Sigmoid colon (tissue), 7 donors: ENCODE measurements around the gene ZNF132. TPM values are rescaled to one million over a fixed set of nuclear protein-coding genes. Genes with fewer than 3 reads are reported as not detected.

Experiments
- DNase-seq: peaks from one replicate; pipeline ENCODE4 v3.0.0-alpha.2; 2019
- H3K27ac ChIP-seq, 4 donors: fragments of 200-600 bp; sonication (generic); one replicate each; pipeline ENCODE4 v1.5.1; 2016 to 2019; ENCODE audit warnings: mild to moderate bottlenecking in 1 of 4
- H3K27me3 ChIP-seq, 3 donors: fragments of 200-600 bp; sonication (generic); one replicate each; pipeline ENCODE4 v1.5.1; 2019; ENCODE audit warnings: mild to moderate bottlenecking in 1 of 3
- H3K36me3 ChIP-seq, 4 donors: fragments of 200-600 bp; sonication (generic); one replicate each; pipeline ENCODE4 v1.5.1; 2016 to 2019
- H3K4me1 ChIP-seq, 4 donors: fragments of 200-600 bp; sonication (generic); one replicate each; pipeline ENCODE4 v1.5.1; 2017 to 2019
- H3K4me3 ChIP-seq, 4 donors: fragments of 200-600 bp; sonication (generic); one replicate each; pipeline ENCODE4 v1.5.1; 2017 to 2019; ENCODE audit warnings: mild to moderate bottlenecking in 2 of 4, moderate library complexity in 1 of 4
- H3K9me3 ChIP-seq, 4 donors: fragments of 200-600 bp in 3 of 4; sonication (generic) in 3 of 4; one replicate each; pipeline versions ENCODE4 v1.5.1 to v1.6.1; 2013 to 2019
- EP300 ChIP-seq, 4 donors: sonication (generic); formaldehyde crosslinking; IDR thresholded peaks; one replicate each; pipeline ENCODE4 v1.6.1; 2017; ENCODE audit warnings: antibody characterized with exemption in 4 of 4
- POLR2A ChIP-seq, 2 donors: fragments of 450-650 bp; IDR thresholded peaks; one replicate each; pipeline ENCODE4 v1.6.1; 2016; ENCODE audit warnings: antibody characterized with exemption in 2 of 2, mild to moderate bottlenecking in 2 of 2, moderate library complexity in 2 of 2
- POLR2AphosphoS5 ChIP-seq, 4 donors: sonication (generic); formaldehyde crosslinking; IDR thresholded peaks; one replicate each; pipeline ENCODE4 v1.6.1; 2017; ENCODE audit warnings: antibody characterized with exemption in 4 of 4
- WGBS, 2 donors: extraction: QIAGEN DNeasy Blood & Tissue Kit; methylation state at CpG; one replicate each; pipeline ENCODE4 v1.1.7; 2013; 5-methylcytosine and 5-hydroxymethylcytosine counted together
- intact Hi-C: fragments of 100-400 bp; cut with DNase I; formaldehyde crosslinking; loops from one replicate; pipeline ENCODE4 v1.15.1; 2023
- polyA plus RNA-seq, 3 donors: library from polyadenylated mRNA; stranded (reverse); fragments of 200-250 nt; gene quantifications; one replicate each; pipeline ENCODE4 v1.2.3, GENCODE V29; 2013
- total RNA-seq, 4 donors: library from RNA; depleted of rRNA; stranded (reverse); fragments of >200 nt; gene quantifications; one replicate each; pipeline ENCODE4 v1.1.0, GENCODE V29; 2016
- TF ChIP-seq, protein P1 (sequence below), 4 experiments: fragments of 450-650 bp in 3 of 4; fragments of 200-600 bp in 1 of 4; IDR thresholded peaks; one replicate each; pipeline ENCODE4 v1.5.1; 2016 to 2019; ENCODE audit warnings: antibody characterized with exemption in 4 of 4, mild to moderate bottlenecking in 3 of 4, moderate library complexity in 2 of 4
- donor health status: healthy with polysubstance abuse.
- donor health status: Bipolar disorder and iron deficiency.
- donor health status: healthy.

The ZNF132 gene
- total and polyA plus RNA-seq, 7 donors: 0.60 to 12.2 (median 5.7) TPM; not detected in 1

DNA sequence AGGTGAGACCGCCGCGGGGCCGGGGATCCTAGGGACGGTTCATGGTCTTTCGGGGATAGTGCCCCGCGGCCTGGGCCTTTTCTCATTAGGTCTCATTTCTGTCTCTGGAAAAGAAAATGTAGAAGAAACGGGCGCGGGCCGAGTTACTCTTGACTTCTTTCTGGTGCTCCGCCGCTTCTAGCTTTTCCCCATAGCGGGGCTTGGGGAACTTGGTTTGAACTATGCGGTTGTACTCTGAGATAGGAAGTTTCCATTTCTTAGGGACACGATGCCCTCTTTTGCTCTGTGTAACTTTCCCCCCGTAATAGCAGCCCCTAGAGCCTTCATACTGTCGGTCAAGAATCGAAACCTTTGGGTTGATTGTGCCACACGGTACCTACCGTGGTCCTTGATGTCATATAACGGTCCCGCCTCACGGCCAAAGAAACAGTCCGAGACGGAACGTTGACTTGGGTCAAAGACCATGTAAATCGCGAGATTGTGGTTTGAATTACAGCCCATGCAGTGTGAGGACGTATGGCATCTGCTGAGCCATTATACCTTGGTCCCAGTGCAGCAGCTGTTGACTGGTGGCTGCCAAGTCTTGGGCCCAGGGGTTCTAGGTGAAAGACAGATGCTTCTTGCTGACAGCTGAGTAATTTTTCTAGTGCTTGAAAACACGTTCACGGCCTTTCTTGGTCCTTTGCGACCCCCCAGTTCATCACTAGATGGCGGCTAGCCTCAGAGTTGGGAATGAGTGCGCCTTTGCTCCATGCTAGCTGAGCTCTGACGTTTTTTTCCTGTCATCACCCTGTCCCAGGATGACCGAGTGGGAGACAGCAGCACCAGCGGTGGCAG, 52.4 kb downstream of the ZNF132 start:
- WGBS, 2 donors: 8 to 10% methylated on average over 39 of the region's 39 CpGs
- Histone ChIP-seq H3K9me3 (no peaks in the 10 kb centered on the region), H3K4me3 (peak overlapping the region; percentile 66 to 87 (median 82)), H3K36me3 (peaks cover 0 to 43% (median 10%) of the 10 kb centered on the region in 4 donors), H3K4me1 (peaks cover 0 to 47% (median 29%) of the 10 kb centered on the region in 4 donors), H3K27ac (peak overlapping the region; percentile 93 to 98 (median 98)), H3K27me3 (no peaks in the 10 kb centered on the region)
- no peak for DNase-seq
- intact Hi-C loops: loop anchor here (1.0 to 2.0 kb wide), 2 partner anchors 14 to 21 kb away; partner anchors contain the start of gene ZNF584
- TF ChIP-seq, protein P1, sequence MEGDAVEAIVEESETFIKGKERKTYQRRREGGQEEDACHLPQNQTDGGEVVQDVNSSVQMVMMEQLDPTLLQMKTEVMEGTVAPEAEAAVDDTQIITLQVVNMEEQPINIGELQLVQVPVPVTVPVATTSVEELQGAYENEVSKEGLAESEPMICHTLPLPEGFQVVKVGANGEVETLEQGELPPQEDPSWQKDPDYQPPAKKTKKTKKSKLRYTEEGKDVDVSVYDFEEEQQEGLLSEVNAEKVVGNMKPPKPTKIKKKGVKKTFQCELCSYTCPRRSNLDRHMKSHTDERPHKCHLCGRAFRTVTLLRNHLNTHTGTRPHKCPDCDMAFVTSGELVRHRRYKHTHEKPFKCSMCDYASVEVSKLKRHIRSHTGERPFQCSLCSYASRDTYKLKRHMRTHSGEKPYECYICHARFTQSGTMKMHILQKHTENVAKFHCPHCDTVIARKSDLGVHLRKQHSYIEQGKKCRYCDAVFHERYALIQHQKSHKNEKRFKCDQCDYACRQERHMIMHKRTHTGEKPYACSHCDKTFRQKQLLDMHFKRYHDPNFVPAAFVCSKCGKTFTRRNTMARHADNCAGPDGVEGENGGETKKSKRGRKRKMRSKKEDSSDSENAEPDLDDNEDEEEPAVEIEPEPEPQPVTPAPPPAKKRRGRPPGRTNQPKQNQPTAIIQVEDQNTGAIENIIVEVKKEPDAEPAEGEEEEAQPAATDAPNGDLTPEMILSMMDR (IDR thresholded peaks at IDR 0.05): no peak
- no peak for TF ChIP-seq POLR2A (IDR thresholded peaks at IDR 0.05)
- TF ChIP-seq EP300 (IDR thresholded peaks at IDR 0.05): no peak

DNA sequence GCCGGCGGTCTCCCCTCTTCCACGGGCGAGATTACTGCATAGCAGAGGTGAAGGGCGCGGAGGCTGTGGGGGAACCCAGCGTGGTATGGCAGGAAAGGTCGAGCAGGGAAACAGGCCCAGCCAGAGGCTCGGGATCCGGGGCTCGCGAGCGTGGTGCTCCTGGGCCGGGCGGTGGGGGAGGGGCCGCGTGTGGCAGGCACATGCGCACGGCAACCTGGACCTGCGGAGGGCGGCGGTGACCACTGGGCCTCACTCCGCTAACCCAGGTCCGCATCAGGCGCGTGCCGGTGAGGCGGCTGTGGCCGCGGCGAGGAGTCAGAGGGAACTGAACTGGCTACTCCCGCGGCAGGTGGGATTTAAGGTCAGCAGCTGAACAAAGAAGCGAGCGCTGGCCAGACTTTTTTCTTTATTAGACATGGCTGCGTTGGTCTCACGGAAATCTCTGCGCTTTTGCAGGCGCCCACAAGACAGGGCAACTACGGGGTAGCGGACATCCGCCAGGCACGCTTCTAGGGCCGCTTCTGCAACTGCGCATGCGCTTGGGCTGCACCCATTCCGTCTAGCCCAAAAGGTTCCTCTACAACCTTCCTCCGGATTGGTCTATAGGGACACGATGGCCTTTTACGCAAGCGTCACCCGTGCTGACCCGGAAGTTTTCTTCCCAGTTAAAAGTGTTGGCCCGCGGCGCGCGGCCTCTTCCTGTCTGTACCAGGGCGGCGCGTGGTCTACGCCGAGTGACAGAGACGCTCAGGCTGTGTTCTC, 53.2 kb downstream of the ZNF132 start, which contains the start of gene RPS5:
Gene RPS5 (plus strand): TSS at position 694 of the 762 bp plus-strand sequence. CDS start 869 bp downstream, outside the sequence.
- peak within 1 kb of the TSS; percentile 66 to 87 (median 82) for H3K4me3 ChIP-seq
- H3K36me3 ChIP-seq: peaks cover 0 to 35% (median 9%) of the 10 kb centered on the region in 4 donors
- H3K27me3 ChIP-seq: no peaks in the 10 kb centered on the region
- peaks cover 0 to 53% (median 32%) of the 10 kb centered on the region in 4 donors for H3K4me1 ChIP-seq
- H3K9me3 ChIP-seq: no peaks in the 10 kb centered on the region
- 0% methylated on average over 64 of the region's 64 CpGs for WGBS, 2 donors
- peak; percentile 98 for DNase-seq
- peak within 1 kb of the TSS; percentile 93 to 98 (median 98) for H3K27ac ChIP-seq
- TF ChIP-seq, protein P1 (IDR thresholded peaks at IDR 0.05): no peak
- peak; percentile 78 to 92 (median 88) for TF ChIP-seq POLR2AphosphoS5 (IDR thresholded peaks at IDR 0.05)
- peak; percentile 54 to 82 for TF ChIP-seq POLR2A (IDR thresholded peaks at IDR 0.05)
- intact Hi-C loops: loop anchor here (1.0 to 2.0 kb wide), 2 partner anchors 15 to 22 kb away; partner anchors contain the start of gene ZNF584

DNA sequence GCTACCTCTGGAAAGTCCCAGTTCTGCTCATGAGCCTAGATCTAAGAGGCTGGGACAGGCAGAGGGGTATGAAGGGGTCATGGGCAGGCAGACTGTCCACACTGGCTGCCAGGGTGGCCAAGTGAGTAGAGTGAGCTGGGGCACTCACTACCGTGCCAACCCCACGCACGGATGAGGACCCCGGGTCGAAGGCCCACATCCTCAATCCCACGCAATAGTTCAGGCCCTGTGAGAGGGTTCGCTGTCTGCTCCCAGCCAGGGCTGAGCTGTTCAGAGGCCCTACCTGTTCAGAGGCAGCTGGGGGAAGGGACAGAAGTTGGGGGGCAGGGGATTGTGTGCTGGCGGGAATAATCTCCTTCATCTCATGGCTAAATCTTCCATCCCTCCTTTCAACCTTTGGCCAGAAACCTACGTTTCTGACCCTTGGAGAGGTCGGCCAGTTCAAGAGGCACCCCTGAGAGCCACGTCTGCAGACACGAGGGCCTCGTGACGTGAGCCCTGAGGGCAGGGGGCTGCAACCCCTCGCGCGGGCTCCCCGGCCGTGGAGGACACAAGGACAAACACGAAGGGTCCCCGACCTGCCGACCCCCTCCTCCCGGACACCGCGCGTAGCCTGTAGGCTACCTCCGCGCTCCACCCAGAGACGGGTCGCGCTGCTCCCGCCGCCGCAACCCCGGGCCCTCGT, 53.9 kb downstream of the ZNF132 start:
- Histone ChIP-seq H3K27ac (peak overlapping the region; percentile 93 to 98 (median 98)), H3K36me3 (peaks cover 0 to 28% (median 8%) of the 10 kb centered on the region in 4 donors), H3K9me3 (no peaks in the 10 kb centered on the region), H3K27me3 (no peaks in the 10 kb centered on the region), H3K4me1 (peaks cover 0 to 58% (median 34%) of the 10 kb centered on the region in 4 donors), H3K4me3 (peak overlapping the region; percentile 66 to 87 (median 82))
- intact Hi-C loops: loop anchor here (2.0 kb wide), 1 partner anchor 23 kb away; the partner anchor contains the start of gene ZNF584
- DNase-seq: no peak
- TF ChIP-seq, protein P1 (IDR thresholded peaks at IDR 0.05): no peak
- no peak for TF ChIP-seq POLR2AphosphoS5 (IDR thresholded peaks at IDR 0.05)
- TF ChIP-seq POLR2A (IDR thresholded peaks at IDR 0.05): no peak
- no peak for TF ChIP-seq EP300 (IDR thresholded peaks at IDR 0.05)
- 6 to 12% methylated on average over 36 of the region's 36 CpGs for WGBS, 2 donors

DNA sequence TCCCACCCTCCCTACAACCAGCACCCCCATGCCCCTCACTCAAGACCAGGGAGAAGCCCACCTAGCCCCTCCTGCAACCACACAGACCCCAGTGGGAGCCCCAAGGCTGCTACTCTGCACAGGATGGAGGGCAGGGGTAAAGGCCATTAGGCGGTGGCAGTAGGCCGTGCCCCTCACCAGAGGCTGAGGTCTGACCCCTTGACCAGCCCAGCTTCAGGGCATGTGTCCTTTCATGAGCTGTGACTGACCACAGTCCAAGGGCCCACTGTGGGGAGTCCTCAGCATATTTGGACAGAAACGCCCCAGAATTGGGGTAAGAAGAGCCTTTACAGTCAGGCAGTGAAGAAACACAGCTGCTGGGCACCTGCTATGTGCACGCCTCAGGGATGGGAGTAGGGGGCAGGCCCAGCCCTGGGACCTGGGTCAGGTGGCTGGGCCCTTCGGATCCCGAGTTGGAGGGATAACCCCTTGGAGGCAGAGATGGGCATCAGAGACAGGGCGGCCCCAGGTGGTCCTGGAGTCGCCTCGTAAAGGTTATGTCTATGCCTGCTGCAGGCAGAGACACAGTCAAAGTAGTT, 54.6 kb downstream of the ZNF132 start:
- H3K36me3 ChIP-seq: peaks cover 0 to 22% (median 6%) of the 10 kb centered on the region in 4 donors
- H3K4me1 ChIP-seq: peaks cover 0 to 53% (median 34%) of the 10 kb centered on the region in 4 donors
- intact Hi-C loops: no loop called here
- TF ChIP-seq POLR2A (IDR thresholded peaks at IDR 0.05) (no peak), EP300 (IDR thresholded peaks at IDR 0.05) (no peak)
- DNase-seq: no peak
- H3K4me3 ChIP-seq: peak overlapping the region in 1 of 4 donors; percentile 79
- H3K27ac ChIP-seq: peak overlapping the region; percentile 93 to 98 (median 98)
- no peaks in the 10 kb centered on the region for H3K27me3 ChIP-seq
- WGBS, 2 donors: 74 to 81% methylated on average over 9 of the region's 9 CpGs
- H3K9me3 ChIP-seq: no peaks in the 10 kb centered on the region
